Mesendoderm (in vitro differentiated cells): ENCODE measurements around the gene ARID1B.

Experiments used
- DNase-seq: peaks from one replicate; pipeline ENCODE4 v3.0.0; 2013
- H2AK5ac ChIP-seq: 2 replicates; pipeline ENCODE4 v1.6.1; 2013; ENCODE audit warnings: low read length, inconsistent platforms
- H2BK120ac ChIP-seq: 2 replicates; pipeline ENCODE4 v1.6.1; 2013; ENCODE audit warnings: low read depth, mild to moderate bottlenecking, low read length, moderate library complexity, mixed read lengths
- H2BK15ac ChIP-seq: replicated peaks from 2 replicates; pipeline ENCODE4 v1.6.1; 2013; ENCODE audit warnings: low read depth, mild to moderate bottlenecking, moderate library complexity
- H2BK5ac ChIP-seq: 2 replicates; pipeline ENCODE4 v1.6.1; 2013; ENCODE audit warnings: low read length, inconsistent platforms
- H3K18ac ChIP-seq: 2 replicates; pipeline ENCODE4 v1.6.1; 2013; ENCODE audit warnings: mild to moderate bottlenecking, low read length, mixed read lengths
- H3K23ac ChIP-seq: one replicate; pipeline ENCODE4 v1.6.1; 2013; ENCODE audit warnings: low read length
- H3K27ac ChIP-seq: 2 replicates; pipeline ENCODE4 v1.5.1; 2013; ENCODE audit warnings: low read depth, mild to moderate bottlenecking, inconsistent platforms, low read length, moderate library complexity
- H3K27me3 ChIP-seq: 2 replicates; pipeline ENCODE4 v1.6.1; 2013; ENCODE audit warnings: low read length, control low read depth, mild to moderate bottlenecking, inconsistent platforms; ENCODE audit not compliant: insufficient read depth, poor library complexity
- H3K36me3 ChIP-seq: 2 replicates; pipeline ENCODE4 v1.6.1; 2013; ENCODE audit warnings: low read length, inconsistent platforms; ENCODE audit not compliant: control insufficient read depth, insufficient read depth
- H3K4ac ChIP-seq: one replicate; pipeline ENCODE4 v1.6.1; 2013; ENCODE audit warnings: low read depth, mild to moderate bottlenecking, low read length, moderate library complexity
- H3K4me1 ChIP-seq: 2 replicates; pipeline ENCODE4 v1.6.1; 2013; ENCODE audit warnings: low read depth, low read length, inconsistent platforms; ENCODE audit not compliant: control insufficient read depth
- H3K4me2 ChIP-seq: 2 replicates; pipeline ENCODE4 v1.6.1; 2013; ENCODE audit warnings: low read length
- H3K4me3 ChIP-seq: 2 replicates; pipeline ENCODE4 v1.5.1; 2013; ENCODE audit warnings: mild to moderate bottlenecking, low read length
- H3K56ac ChIP-seq: one replicate; pipeline ENCODE4 v1.6.1; 2013; ENCODE audit warnings: low read length
- H3K79me1 ChIP-seq: 2 replicates; pipeline ENCODE4 v1.6.1; 2013; ENCODE audit warnings: low read length, inconsistent platforms
- H3K79me2 ChIP-seq: 2 replicates; pipeline ENCODE4 v1.6.1; 2013; ENCODE audit warnings: mild to moderate bottlenecking, low read length; ENCODE audit not compliant: control insufficient read depth, insufficient read depth
- H3K9ac ChIP-seq: 2 replicates; pipeline ENCODE4 v1.6.1; 2013; ENCODE audit warnings: low read length, inconsistent platforms
- H4K5ac ChIP-seq: one replicate; pipeline ENCODE4 v1.6.1; 2013; ENCODE audit warnings: low read length
- H4K8ac ChIP-seq: one replicate; pipeline ENCODE4 v1.6.1; 2013; ENCODE audit warnings: low read depth, mild to moderate bottlenecking, control low read depth, low read length, moderate library complexity
- WGBS: extraction: QIAGEN DNeasy Blood & Tissue Kit; methylation state at CpG from one replicate; pipeline ENCODE4 v1.1.7; 2013; ENCODE audit warnings: low lambda C conversion rate, missing lambda C conversion rate; ENCODE audit not compliant: insufficient coverage; ENCODE audit errors: extremely low coverage; 5-methylcytosine and 5-hydroxymethylcytosine counted together

The ARID1B gene

DNA sequence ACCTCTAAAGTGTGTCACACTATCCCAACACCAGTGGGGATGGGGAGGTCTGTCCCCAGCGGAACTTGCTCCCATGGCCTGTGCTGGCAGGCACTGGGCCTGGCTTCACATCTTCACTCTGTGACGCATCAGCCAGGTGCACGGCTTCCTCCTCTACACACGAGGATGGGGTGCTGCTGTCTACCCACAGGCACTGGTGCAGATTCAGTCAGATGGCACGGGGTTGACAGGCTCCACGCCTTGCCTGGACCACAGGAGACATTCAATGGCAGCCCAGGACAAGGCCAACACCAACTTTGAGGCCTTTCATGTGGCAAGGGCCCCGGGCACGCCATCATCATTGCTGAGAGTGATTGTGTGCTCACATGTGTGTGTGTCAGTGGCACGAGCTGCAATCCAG, 453.7 kb downstream of the ARID1B start:
- no peak overlapping the region for H3K4ac ChIP-seq
- H2BK120ac ChIP-seq: no peak overlapping the region
- no peak overlapping the region for H3K56ac ChIP-seq
- H2AK5ac ChIP-seq: no peak overlapping the region
- no peak overlapping the region for H3K18ac ChIP-seq
- no peaks in the 10 kb centered on the region for H3K4me1 ChIP-seq
- no peak overlapping the region for H4K8ac ChIP-seq
- H4K5ac ChIP-seq: no peak overlapping the region
- H3K27ac ChIP-seq: no peak overlapping the region
- no CpG with 5 or more reads among the region's 9 CpGs for WGBS
- H2BK5ac ChIP-seq: no peak overlapping the region
- H3K4me2 ChIP-seq: no peak overlapping the region
- no peak overlapping the region for H3K23ac ChIP-seq
- no peak overlapping the region for H3K9ac ChIP-seq
- no peak overlapping the region for H2BK15ac ChIP-seq
- H3K27me3 ChIP-seq: peaks cover 5% of the 10 kb centered on the region
- no peak for DNase-seq
- no peak overlapping the region for H3K4me3 ChIP-seq
- H3K79me1 ChIP-seq: no peaks in the 10 kb centered on the region
- no peaks in the 10 kb centered on the region for H3K79me2 ChIP-seq
- H3K36me3 ChIP-seq: no peaks in the 10 kb centered on the region

DNA sequence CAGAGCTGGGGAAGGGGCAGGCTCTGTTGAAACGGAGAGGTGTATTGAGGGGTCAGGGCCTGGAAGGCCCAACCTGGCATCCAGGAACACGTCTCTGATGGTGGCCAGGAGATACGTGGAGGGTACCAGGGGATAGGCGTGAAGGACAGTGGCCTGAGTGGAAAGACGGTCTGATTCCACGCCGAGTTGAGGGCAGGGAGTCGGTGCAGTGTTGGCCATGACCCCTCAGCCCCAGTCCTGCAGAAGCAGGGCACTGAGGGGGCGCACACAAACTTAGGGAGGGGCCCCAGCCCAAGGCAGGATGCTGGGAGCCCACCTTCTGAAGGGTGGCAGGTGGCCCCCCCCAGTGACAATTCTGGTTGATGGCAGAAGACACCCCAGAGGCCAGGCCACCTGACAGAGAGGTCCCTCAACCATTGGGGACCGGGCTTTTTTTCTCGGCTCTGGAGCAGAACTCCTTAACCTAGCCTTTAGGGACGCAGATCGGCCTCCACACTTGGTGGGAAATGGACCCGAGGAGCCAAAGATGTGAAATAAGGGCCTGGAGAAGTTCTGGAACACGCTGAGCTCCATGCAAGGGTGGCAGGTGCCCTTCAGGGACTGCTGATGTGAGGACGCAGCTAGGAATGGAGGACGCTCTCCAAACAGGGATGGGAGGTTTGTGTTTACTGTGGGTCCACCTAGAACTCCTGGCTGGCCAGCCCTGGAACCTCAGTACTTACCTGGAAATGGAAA, 455.1 kb downstream of the ARID1B start:
- H2BK15ac ChIP-seq: no peak overlapping the region
- H3K4me3 ChIP-seq: no peak overlapping the region
- H3K4me2 ChIP-seq: no peak overlapping the region
- DNase-seq: no peak
- WGBS: no CpG with 5 or more reads among the region's 17 CpGs
- no peak overlapping the region for H3K56ac ChIP-seq
- no peaks in the 10 kb centered on the region for H3K79me2 ChIP-seq
- H3K79me1 ChIP-seq: no peaks in the 10 kb centered on the region
- no peaks in the 10 kb centered on the region for H3K4me1 ChIP-seq
- H2BK120ac ChIP-seq: no peak overlapping the region
- no peaks in the 10 kb centered on the region for H3K36me3 ChIP-seq
- H2AK5ac ChIP-seq: no peak overlapping the region
- H3K23ac ChIP-seq: no peak overlapping the region
- H3K4ac ChIP-seq: no peak overlapping the region
- H4K8ac ChIP-seq: no peak overlapping the region
- H3K27ac ChIP-seq: no peak overlapping the region
- H3K27me3 ChIP-seq: peaks cover 15% of the 10 kb centered on the region
- H2BK5ac ChIP-seq: no peak overlapping the region
- no peak overlapping the region for H3K9ac ChIP-seq
- no peak overlapping the region for H4K5ac ChIP-seq
- no peak overlapping the region for H3K18ac ChIP-seq

DNA sequence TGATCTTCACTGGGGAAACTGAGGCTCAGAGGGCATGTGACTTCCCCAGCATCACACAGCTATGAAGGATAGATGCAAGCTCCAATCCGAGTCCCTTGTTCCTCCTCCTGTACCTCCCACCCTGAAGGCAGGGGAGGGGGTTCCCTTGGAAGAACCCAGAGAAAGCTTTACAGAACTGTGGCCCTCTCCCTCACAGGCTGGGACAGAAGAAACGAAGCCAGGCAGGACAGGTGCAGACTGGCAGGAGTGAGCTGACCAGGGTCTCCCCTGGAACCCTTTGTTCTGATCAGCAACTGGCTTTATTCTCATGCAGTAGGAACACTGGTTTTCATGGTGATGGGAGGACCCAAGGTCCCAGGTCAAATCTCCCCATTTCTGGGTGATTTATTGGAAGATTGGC, 456.0 kb downstream of the ARID1B start:
- H2BK120ac ChIP-seq: no peak overlapping the region
- H3K23ac ChIP-seq: no peak overlapping the region
- H3K18ac ChIP-seq: no peak overlapping the region
- no peak overlapping the region for H2BK5ac ChIP-seq
- H3K4me2 ChIP-seq: no peak overlapping the region
- no peak overlapping the region for H4K8ac ChIP-seq
- no peak overlapping the region for H3K4ac ChIP-seq
- H3K79me2 ChIP-seq: no peaks in the 10 kb centered on the region
- no peaks in the 10 kb centered on the region for H3K36me3 ChIP-seq
- H3K27me3 ChIP-seq: peaks cover 15% of the 10 kb centered on the region
- no CpG with 5 or more reads among the region's 2 CpGs for WGBS
- no peak for DNase-seq
- H3K79me1 ChIP-seq: no peaks in the 10 kb centered on the region
- no peak overlapping the region for H3K9ac ChIP-seq
- no peak overlapping the region for H2BK15ac ChIP-seq
- no peak overlapping the region for H3K4me3 ChIP-seq
- no peak overlapping the region for H3K56ac ChIP-seq
- no peak overlapping the region for H3K27ac ChIP-seq
- H3K4me1 ChIP-seq: no peaks in the 10 kb centered on the region
- no peak overlapping the region for H4K5ac ChIP-seq
- no peak overlapping the region for H2AK5ac ChIP-seq

DNA sequence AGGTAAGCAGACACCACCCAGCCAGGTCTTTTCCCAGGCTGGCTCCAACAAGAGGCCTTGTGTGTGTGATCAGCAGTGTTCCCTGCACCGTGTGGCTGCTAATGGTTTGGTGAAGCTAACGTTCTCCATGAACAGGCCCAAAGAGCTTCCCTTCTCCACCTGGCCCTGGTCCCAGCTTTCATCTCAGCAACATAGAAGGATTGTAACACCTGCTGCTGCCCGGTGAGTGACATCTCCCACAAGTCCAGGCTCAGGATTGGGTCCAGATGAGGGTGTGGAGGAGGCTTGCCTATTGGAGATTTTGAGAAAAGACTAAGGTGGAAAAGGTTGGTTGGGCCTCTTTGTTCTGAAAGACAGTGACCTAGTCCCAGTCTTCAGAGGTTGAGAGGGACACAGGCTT, 456.5 kb downstream of the ARID1B start:
- Histone ChIP-seq H4K8ac (no peak overlapping the region), H3K27me3 (peaks cover 15% of the 10 kb centered on the region), H2BK15ac (no peak overlapping the region), H3K18ac (no peak overlapping the region), H3K79me2 (no peaks in the 10 kb centered on the region), H3K23ac (no peak overlapping the region), H3K4me1 (no peaks in the 10 kb centered on the region), H4K5ac (no peak overlapping the region), H3K4ac (no peak overlapping the region), H3K36me3 (no peaks in the 10 kb centered on the region), H3K9ac (no peak overlapping the region), H2BK5ac (no peak overlapping the region), H2BK120ac (no peak overlapping the region), H3K56ac (no peak overlapping the region), H2AK5ac (no peak overlapping the region), H3K27ac (no peak overlapping the region), H3K79me1 (no peaks in the 10 kb centered on the region), H3K4me2 (no peak overlapping the region), H3K4me3 (no peak overlapping the region)
- no CpG with 5 or more reads among the region's 3 CpGs for WGBS
- no peak for DNase-seq

DNA sequence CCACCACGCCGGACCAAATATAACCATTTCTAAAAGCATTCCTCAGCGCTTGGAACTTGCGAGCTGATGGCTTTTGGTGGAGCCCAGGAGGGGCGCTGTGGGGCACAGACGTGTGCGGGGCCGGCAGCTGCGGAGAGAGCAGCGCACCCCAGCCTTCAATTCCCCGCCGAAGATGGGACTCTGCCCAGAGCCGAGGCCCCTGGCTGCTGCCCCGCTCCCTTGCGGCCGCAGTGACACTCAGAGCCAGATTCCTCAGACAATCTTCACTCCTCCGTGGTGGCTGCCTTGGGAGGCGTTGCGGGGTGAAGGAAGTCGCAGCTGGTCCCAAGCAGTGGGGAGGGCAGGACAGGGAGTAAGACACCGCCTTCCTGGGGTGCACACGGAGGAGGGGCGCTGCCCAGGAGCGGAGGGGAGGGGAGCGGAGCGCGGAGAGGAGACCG, 458.4 kb downstream of the ARID1B start:
- DNase-seq: peak; percentile 80
- Histone ChIP-seq H2BK5ac (no peak overlapping the region), H2AK5ac (no peak overlapping the region), H4K8ac (no peak overlapping the region), H3K79me1 (no peaks in the 10 kb centered on the region), H3K9ac (peak overlapping the region; percentile 40), H3K27ac (no peak overlapping the region), H3K23ac (no peak overlapping the region), H3K4me1 (no peaks in the 10 kb centered on the region), H3K36me3 (no peaks in the 10 kb centered on the region), H3K79me2 (no peaks in the 10 kb centered on the region), H3K4me2 (peak overlapping the region; percentile 98), H3K18ac (no peak overlapping the region), H2BK120ac (no peak overlapping the region), H3K4me3 (peak overlapping the region; percentile 39), H3K27me3 (peaks cover 15% of the 10 kb centered on the region), H2BK15ac (no peak overlapping the region), H3K56ac (peak overlapping the region; percentile 62), H3K4ac (no peak overlapping the region), H4K5ac (no peak overlapping the region)
- WGBS: no CpG with 5 or more reads among the region's 28 CpGs
